AG10803 (cell line): ENCODE measurements around the gene LEPR.
"Not testable (repeated sequence)": the region's sequence is repeated elsewhere in the genome, so short reads cannot be mapped to it uniquely, and the experiment has no call there.

Experiments used
- DNase-seq: peaks from one replicate; pipeline ENCODE4 v3.0.0; 2010; ENCODE audit warnings: low read depth
- H3K4me3 ChIP-seq: 2 replicates; pipeline ENCODE4 v1.5.1; 2011; ENCODE audit warnings: mild to moderate bottlenecking, low read length, control low read depth
- CTCF ChIP-seq: conservative IDR thresholded peaks from 2 replicates; pipeline ENCODE4 v1.5.1; 2011; ENCODE audit warnings: mild to moderate bottlenecking, low read length, control low read depth, inconsistent platforms

The LEPR gene, protein sequence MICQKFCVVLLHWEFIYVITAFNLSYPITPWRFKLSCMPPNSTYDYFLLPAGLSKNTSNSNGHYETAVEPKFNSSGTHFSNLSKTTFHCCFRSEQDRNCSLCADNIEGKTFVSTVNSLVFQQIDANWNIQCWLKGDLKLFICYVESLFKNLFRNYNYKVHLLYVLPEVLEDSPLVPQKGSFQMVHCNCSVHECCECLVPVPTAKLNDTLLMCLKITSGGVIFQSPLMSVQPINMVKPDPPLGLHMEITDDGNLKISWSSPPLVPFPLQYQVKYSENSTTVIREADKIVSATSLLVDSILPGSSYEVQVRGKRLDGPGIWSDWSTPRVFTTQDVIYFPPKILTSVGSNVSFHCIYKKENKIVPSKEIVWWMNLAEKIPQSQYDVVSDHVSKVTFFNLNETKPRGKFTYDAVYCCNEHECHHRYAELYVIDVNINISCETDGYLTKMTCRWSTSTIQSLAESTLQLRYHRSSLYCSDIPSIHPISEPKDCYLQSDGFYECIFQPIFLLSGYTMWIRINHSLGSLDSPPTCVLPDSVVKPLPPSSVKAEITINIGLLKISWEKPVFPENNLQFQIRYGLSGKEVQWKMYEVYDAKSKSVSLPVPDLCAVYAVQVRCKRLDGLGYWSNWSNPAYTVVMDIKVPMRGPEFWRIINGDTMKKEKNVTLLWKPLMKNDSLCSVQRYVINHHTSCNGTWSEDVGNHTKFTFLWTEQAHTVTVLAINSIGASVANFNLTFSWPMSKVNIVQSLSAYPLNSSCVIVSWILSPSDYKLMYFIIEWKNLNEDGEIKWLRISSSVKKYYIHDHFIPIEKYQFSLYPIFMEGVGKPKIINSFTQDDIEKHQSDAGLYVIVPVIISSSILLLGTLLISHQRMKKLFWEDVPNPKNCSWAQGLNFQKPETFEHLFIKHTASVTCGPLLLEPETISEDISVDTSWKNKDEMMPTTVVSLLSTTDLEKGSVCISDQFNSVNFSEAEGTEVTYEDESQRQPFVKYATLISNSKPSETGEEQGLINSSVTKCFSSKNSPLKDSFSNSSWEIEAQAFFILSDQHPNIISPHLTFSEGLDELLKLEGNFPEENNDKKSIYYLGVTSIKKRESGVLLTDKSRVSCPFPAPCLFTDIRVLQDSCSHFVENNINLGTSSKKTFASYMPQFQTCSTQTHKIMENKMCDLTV

DNA sequence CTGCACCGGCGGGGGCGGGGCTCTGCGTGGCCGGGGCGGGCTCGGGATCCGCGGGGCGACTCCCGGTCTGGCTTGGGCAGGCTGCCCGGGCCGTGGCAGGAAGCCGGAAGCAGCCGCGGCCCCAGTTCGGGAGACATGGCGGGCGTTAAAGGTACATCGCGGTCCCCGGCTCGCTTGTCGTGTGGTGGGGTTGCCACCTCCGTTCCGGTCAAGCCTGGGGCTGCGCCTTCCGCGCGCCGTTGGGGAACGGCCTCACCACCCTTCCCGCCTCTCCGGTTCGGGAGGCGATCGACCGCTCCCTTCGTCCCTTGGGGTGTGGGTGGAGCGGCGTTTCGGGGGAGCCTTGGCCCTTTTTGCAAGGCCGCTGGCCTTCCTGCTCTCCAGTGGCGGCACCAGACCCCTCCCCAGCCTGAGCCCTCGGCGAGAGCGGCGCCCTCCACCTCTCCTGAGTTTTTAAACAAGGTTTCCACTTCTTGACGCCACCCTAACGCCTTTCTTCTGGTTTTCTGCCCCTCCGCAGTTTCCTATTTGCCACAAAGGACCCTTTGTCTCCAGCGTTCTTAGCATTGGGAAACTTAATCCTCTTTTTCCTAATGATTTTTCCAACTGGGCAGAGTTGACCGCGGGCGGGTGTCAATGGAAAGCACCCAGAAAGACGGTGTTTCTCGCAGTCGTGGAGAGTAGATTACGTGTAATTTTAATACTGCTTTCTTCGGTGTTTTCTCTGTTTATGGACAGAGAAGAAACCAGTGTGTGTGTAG, at the start of gene LEPR, which contains the start of gene LEPROT:
Gene LEPR (plus strand): TSS at position 79 of the 761 bp plus-strand sequence. CDS start 144,898 bp downstream, outside the sequence.
Gene LEPROT (plus strand): TSS at position 79 of the 761 bp plus-strand sequence. CDS start 57 bp downstream, at position 136.
- no peak for TF ChIP-seq CTCF
- H3K4me3 ChIP-seq, result peak within 1 kb of the TSS; percentile 84
- no peak for DNase-seq

- TF ChIP-seq CTCF, result no peak
- no peak for DNase-seq
- H3K4me3 ChIP-seq, result no peak overlapping the region
Observed at GRCh38 chr1:65371544-65371943, 48.9 kb upstream of the LEPR start.

GRCh38 chr1:65372557-65372956, 47.9 kb upstream of the LEPR start:
- no peak overlapping the region for H3K4me3 ChIP-seq
- peak; percentile 3 for DNase-seq
- no peak for TF ChIP-seq CTCF

- no peak for DNase-seq
- H3K4me3 ChIP-seq, result no peak overlapping the region
- no peak for TF ChIP-seq CTCF
Observed at GRCh38 chr1:65377496-65378246, 42.8 kb upstream of the LEPR start.

DNA sequence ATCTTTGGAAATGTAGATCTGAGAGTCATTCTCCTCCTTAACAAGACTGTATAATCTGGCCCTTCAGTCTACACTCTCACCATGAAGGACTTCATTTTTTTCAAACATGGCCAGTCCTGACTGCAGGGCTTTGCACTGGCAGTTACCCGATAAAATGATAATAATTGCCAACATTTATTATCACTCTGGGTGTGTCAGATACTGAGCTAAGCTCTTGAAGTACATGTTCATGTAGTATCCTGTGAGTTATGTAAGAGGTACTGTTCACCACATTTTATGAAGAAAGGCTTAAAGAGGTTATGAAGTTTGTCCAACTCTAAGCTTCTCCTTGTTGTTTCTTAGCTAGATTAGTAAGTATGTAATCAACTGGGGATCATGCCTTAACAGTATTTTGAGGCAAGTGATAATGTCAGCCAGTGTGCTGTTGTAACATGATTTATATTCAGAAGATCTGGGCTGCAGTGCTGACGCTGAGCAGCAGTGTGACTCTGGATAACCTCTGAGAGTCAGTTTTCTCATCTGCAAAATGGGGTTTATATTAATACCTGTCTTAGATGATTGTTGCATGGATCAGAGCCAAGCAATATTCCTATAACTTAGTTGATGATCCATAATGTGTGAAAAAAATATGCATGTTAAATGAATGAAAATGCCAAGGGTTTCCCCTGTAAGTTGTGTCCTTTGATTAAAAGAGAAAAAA, 42.1 kb upstream of the LEPR start:
- no peak overlapping the region for H3K4me3 ChIP-seq
- TF ChIP-seq CTCF, result no peak
- DNase-seq, result no peak

- not testable (repeated sequence) for DNase-seq, H3K4me3 ChIP-seq
Observed at GRCh38 chr1:65384426-65384825, 36.0 kb upstream of the LEPR start.
